K562 (cell line): Measurements from ENCODE around the gene NKX6-2. TPM values are rescaled to one million over a fixed set of nuclear protein-coding genes. Genes with fewer than 3 reads are reported as not detected.

Source experiments
- ATAC-seq: fragments of 200-7000 bp; cut with Tn5 transposase; 3 replicates; pipeline ENCODE4 v1.9.1; 2020; ENCODE audit warnings: moderate library complexity
- BruUV-seq: library from RNA; stranded (reverse); fragments of 400-500 nt; replicated peaks from 2 replicates; lab custom pipeline; 2021; lab: Mats Ljungman, UMichigan
- CTCF ChIA-PET: fragments of 300-600 bp; formaldehyde crosslinking; extraction: SDS; loops from one replicate; lab custom pipeline; 2021; ENCODE audit warnings: low intra/inter-chr PET ratio; lab: Yijun Ruan, JAX
- POLR2A ChIA-PET: fragments of 300-600, 350-650 bp; sonication (Branson Sonifier 250); formaldehyde crosslinking; extraction: SDS; loops from one replicate; lab custom pipeline; 2021; ENCODE audit warnings: antibody characterized with exemption, inconsistent platforms; lab: Yijun Ruan, JAX
- DNase-seq, 4 experiments: peaks; one replicate each; pipeline versions ENCODE4 v3.0.0 to v3.0.0-alpha.2; 2011 to 2018; ENCODE audit warnings: low spot score in 3 of 4, mixed read lengths in 3 of 4; ENCODE audit errors: extremely low read depth in 1 of 4
- FAIRE-seq: peaks from 2 replicates; lab custom pipeline; 2011; peaks lifted over from hg19 to GRCh38; lab: Jason Lieb, UNC
- H2AFZ ChIP-seq: 2 replicates; pipeline ENCODE4 v1.6.0; 2011; ENCODE audit warnings: low read depth, low read length, control low read depth, inconsistent platforms
- H3K27ac ChIP-seq: fragments of 200-600 bp; 3 replicates; pipeline ENCODE4 v1.8.0; 2011; ENCODE audit warnings: low read depth, mild to moderate bottlenecking, control low read depth, inconsistent platforms, low read length, moderate library complexity, mixed read lengths; ENCODE audit errors: extremely low read depth
- H3K27me3 ChIP-seq, 2 experiments: fragments of 300-600 bp in 1 of 2; 2 replicates in 1 of 2; 3 replicates in 1 of 2; pipeline versions ENCODE4 v1.6.0 to v1.8.0; 2011; ENCODE audit warnings: inconsistent platforms in 2 of 2, low read length in 2 of 2, mild to moderate bottlenecking in 1 of 2, mixed read lengths in 1 of 2, moderate library complexity in 1 of 2; ENCODE audit not compliant: control insufficient read depth in 2 of 2, insufficient read depth in 2 of 2
- H3K36me3 ChIP-seq: fragments of 300-600 bp; 3 replicates; pipeline ENCODE4 v1.8.0; 2011; ENCODE audit warnings: mild to moderate bottlenecking, low read length, inconsistent platforms; ENCODE audit not compliant: control insufficient read depth, insufficient read depth
- H3K4me1 ChIP-seq, 2 experiments: fragments of 200-600 bp in 1 of 2; replicated peaks in 1 of 2; 2 replicates in 1 of 2; 3 replicates in 1 of 2; pipeline versions ENCODE4 v1.5.1 to v1.8.0; 2011; ENCODE audit warnings: inconsistent platforms in 2 of 2, low read length in 2 of 2, mild to moderate bottlenecking in 1 of 2, mixed read lengths in 1 of 2, moderate library complexity in 1 of 2; ENCODE audit not compliant: control insufficient read depth in 2 of 2, insufficient read depth in 2 of 2
- H3K4me2 ChIP-seq: 2 replicates; pipeline ENCODE4 v1.6.1; 2011; ENCODE audit warnings: low read length, control low read depth, inconsistent platforms, mixed read lengths; ENCODE audit not compliant: insufficient read depth
- H3K4me3 ChIP-seq: fragments of 200-600 bp; sonication (generic), shearing (Covaris generic); 2 replicates; pipeline ENCODE4 v1.5.1; 2016; ENCODE audit warnings: control low read depth, inconsistent platforms
- H3K79me2 ChIP-seq: fragments of 200-600 bp; 3 replicates; pipeline ENCODE4 v1.8.0; 2011; ENCODE audit warnings: low read length, inconsistent platforms; ENCODE audit not compliant: control insufficient read depth, insufficient read depth
- H3K9ac ChIP-seq, 2 experiments: 2 replicates each; pipeline versions ENCODE4 v1.6.0 to v1.6.1; 2011; ENCODE audit warnings: low read depth in 2 of 2, low read length in 2 of 2, control low read depth in 1 of 2, inconsistent platforms in 1 of 2, mild to moderate bottlenecking in 1 of 2, mixed read lengths in 1 of 2; ENCODE audit not compliant: insufficient read depth in 1 of 2
- H3K9me1 ChIP-seq: one replicate; pipeline ENCODE4 v1.6.0; 2011; ENCODE audit warnings: inconsistent platforms, mild to moderate bottlenecking, low read length, moderate library complexity; ENCODE audit not compliant: control insufficient read depth, insufficient read depth
- H3K9me3 ChIP-seq: replicated peaks from 2 replicates; pipeline ENCODE4 v1.5.1; 2011; ENCODE audit warnings: low read depth, low read length, inconsistent platforms; ENCODE audit not compliant: control insufficient read depth, insufficient read depth
- H4K20me1 ChIP-seq: replicated peaks from 2 replicates; pipeline ENCODE4 v1.6.1; 2011; ENCODE audit warnings: low read length, inconsistent platforms, mixed read lengths; ENCODE audit not compliant: control insufficient read depth, insufficient read depth
- BHLHE40 ChIP-seq: IDR thresholded peaks from 2 replicates; pipeline ENCODE4 v1.6.1; 2011; ENCODE audit warnings: low read length, improper control_type of control experiment
- BRCA1 ChIP-seq, 2 experiments: fragments of 450-650 bp in 1 of 2; sonication (generic) in 1 of 2; formaldehyde crosslinking in 1 of 2; IDR thresholded peaks; 2 replicates each; pipeline versions ENCODE4 v1.5.0 to v1.6.1; 2017 to 2020; ENCODE audit warnings: mild to moderate bottlenecking in 1 of 2, missing genetic modification reagents in 1 of 2
- BRD4 ChIP-seq: fragments of 200-600 bp; sonication (generic); IDR thresholded peaks from 2 replicates; pipeline ENCODE4 v1.6.1; 2017; ENCODE audit warnings: inconsistent platforms
- KAT7 ChIP-seq: sonication (generic); formaldehyde crosslinking; IDR thresholded peaks from 2 replicates; pipeline ENCODE4 v1.8.0; 2022; ENCODE audit warnings: missing genetic modification reagents, mild to moderate bottlenecking, borderline replicate concordance
- KDM1A ChIP-seq, 2 experiments: fragments of 450-650 bp; IDR thresholded peaks; 2 replicates each; pipeline ENCODE4 v1.6.1; 2016; ENCODE audit warnings: mild to moderate bottlenecking in 2 of 2
- NCOA6 ChIP-seq: fragments of 450-650 bp; IDR thresholded peaks from 2 replicates; pipeline ENCODE4 v1.6.1; 2017; ENCODE audit warnings: mild to moderate bottlenecking
- RBM34 ChIP-seq: fragments of 200-400 bp; formaldehyde crosslinking; IDR thresholded peaks from 2 replicates; pipeline ENCODE4 v1.6.1; 2018; ENCODE audit warnings: low read length, borderline replicate concordance; ENCODE audit not compliant: insufficient read depth
- ZNF282 ChIP-seq: sonication (generic); formaldehyde crosslinking; IDR thresholded peaks from 2 replicates; pipeline ENCODE4 v1.8.1; 2023; ENCODE audit warnings: missing genetic modification reagents
- ZNF507 ChIP-seq: conservative IDR thresholded peaks from 2 replicates; pipeline ENCODE4 v1.6.1; 2017; ENCODE audit warnings: missing genetic modification characterization, missing compliant biosample characterization
- WGBS: fragments of 100-300 bp; shearing (Covaris generic); methylation state at CpG from one replicate; pipeline ENCODE4 v1.1.6; 2016; ENCODE audit warnings: low coverage, mixed read lengths; ENCODE audit not compliant: insufficient coverage; ENCODE audit errors: missing lambda C conversion rate; 5-methylcytosine and 5-hydroxymethylcytosine counted together
- in situ Hi-C: fragments of 300-500 bp; cut with MboI; formaldehyde crosslinking; loops from 4 replicates; pipeline ENCODE4 v1.15.0; 2018; ENCODE audit warnings: inconsistent platforms, mixed read lengths
- intact Hi-C: fragments of 100-400 bp; cut with micrococcal nuclease; formaldehyde crosslinking; loops from 2 replicates; pipeline ENCODE4 v1.14.2; 2022
- polyA plus RNA-seq, 8 experiments: library from polyadenylated mRNA; depleted of rRNA in 4 of 8; stranded (reverse) in 5 of 8; unstranded in 3 of 8; fragments of >200 nt; fragmentation: Nextera tagmentation in 2 of 8; fragmentation: Illumina TruSeq in 1 of 8; extraction: Ambion mirVana in 2 of 8; extraction: Trizol in 1 of 8; gene quantifications; 2 replicates each; pipeline versions ENCODE4 v1.2.1 to v1.2.3, GENCODE V29; 2011 to 2014; ENCODE audit warnings: inconsistent platforms in 1 of 8, missing spikeins in 1 of 8
- total RNA-seq, 7 experiments: library from RNA; depleted of rRNA in 6 of 7; stranded (reverse); fragments of >200 nt in 6 of 7; fragmentation: Illumina TruSeq in 2 of 7; extraction: Trizol in 2 of 7; gene quantifications; 2 replicates each; pipeline versions ENCODE4 v1.2.1 to v1.2.3, GENCODE V29; 2011 to 2021; ENCODE audit warnings: low replicate concordance in 1 of 7
- TF ChIP-seq, protein P1 (sequence below): fragments of 450-650 bp; IDR thresholded peaks from 2 replicates; pipeline ENCODE4 v1.6.1; 2016; ENCODE audit warnings: low read depth, mild to moderate bottlenecking, moderate library complexity
- TF ChIP-seq, protein P2 (sequence below): fragments of 250-450 bp; sonication (Bioruptor Pico); IDR thresholded peaks from 2 replicates; pipeline ENCODE4 v1.5.0; 2021
- TF ChIP-seq, protein P3 (sequence below): fragments of 200-800 bp; sonication (Bioruptor generic); IDR thresholded peaks from 2 replicates; pipeline ENCODE4 v1.6.1; 2017; ENCODE audit warnings: missing genetic modification characterization, missing compliant biosample characterization

The NKX6-2 gene
- total and polyA plus RNA-seq, 9 of the 15 experiments (the other 6 are each of a cell fraction or from before 2014, with no cell fraction given), result 1.0 to 1.6 TPM; not detected in 7

DNA sequence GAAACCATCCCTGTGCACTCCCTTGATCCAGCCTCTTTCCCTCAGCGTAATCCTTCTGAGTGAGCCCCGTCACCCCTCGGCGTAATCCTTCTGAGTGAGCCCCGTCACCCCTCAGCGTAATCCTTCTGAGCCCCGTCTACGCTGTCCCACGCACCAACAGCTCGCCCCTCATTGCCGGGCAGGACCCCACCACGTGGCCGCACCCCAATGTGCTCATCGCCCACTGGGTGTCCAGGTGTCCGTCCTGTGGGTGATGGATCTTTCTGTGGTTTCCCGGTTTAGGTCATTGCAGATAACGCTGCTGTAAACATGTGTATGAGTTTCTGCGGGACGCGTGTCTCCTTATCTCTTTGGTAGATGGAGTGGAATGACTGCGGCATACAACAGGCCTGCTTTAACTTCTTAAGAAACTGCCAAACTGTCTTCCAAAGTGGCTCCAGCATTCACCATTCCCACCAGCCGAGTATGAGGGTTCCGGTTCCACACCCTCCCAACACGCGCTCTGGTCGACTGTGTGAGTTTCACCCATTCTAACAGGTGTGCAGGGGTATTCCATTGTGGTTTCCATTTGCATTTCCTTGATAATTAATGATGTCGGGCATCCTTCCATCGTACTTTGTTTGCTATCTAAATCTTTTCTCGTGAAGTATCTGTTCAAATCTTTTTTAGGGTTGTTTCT is 42.1 kb upstream of the NKX6-2 start:
- intact Hi-C loops (no loop called here), in situ Hi-C loops (no loop called here)
- no peak for FAIRE-seq
- ChIA-PET CTCF (no interaction called here), POLR2A (no interaction called here)
- no peaks in the 10 kb centered on the region for H4K20me1 ChIP-seq
- H3K4me3 ChIP-seq, result no peak overlapping the region
- H3K9ac ChIP-seq, result no peak overlapping the region
- peaks cover 0 to 15% of the 10 kb centered on the region in 2 experiments; a peak in 3 of 5 replicates for H3K27me3 ChIP-seq
- no peak overlapping the region for H3K27ac ChIP-seq
- TF ChIP-seq, protein P1, sequence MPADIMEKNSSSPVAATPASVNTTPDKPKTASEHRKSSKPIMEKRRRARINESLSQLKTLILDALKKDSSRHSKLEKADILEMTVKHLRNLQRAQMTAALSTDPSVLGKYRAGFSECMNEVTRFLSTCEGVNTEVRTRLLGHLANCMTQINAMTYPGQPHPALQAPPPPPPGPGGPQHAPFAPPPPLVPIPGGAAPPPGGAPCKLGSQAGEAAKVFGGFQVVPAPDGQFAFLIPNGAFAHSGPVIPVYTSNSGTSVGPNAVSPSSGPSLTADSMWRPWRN, result peak; percentile 63; the same call in 1 of the 2 replicates
- TF ChIP-seq BRD4 (no peak), ZNF507 (tag) (no peak)
- DNase-seq, result no peak
- 2% methylated on average over 24 of the region's 29 CpGs for WGBS
- H2AFZ ChIP-seq, result no peak overlapping the region
- H3K79me2 ChIP-seq, result no peaks in the 10 kb centered on the region
- no peaks in the 10 kb centered on the region for H3K9me3 ChIP-seq
- BruUV-seq, result no TSS peak
- H3K36me3 ChIP-seq, result no peaks in the 10 kb centered on the region
- no peak for ATAC-seq
- no peaks in the 10 kb centered on the region for H3K9me1 ChIP-seq
- no peak overlapping the region for H3K4me2 ChIP-seq
- no peaks in the 10 kb centered on the region for H3K4me1 ChIP-seq

DNA sequence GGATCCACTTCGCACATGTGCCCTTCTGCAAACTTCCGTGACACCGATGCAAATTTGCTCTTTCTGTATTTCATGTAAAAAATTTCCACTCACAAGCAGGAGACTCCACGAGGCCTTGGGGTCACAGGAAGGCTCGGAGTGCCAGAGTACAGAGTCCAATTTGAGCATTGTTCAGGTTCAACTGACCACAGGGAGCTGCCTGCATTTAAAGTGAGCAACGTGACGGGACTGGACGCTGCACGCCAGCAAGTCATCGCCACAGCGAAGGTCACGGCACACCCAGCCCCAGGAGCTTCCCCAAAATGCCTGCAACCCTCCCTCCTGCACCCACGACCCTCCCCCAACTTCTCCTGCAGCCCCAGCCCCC is 41.5 kb upstream of the NKX6-2 start:
- ChIA-PET CTCF (no interaction called here), POLR2A (no interaction called here)
- H3K27me3 ChIP-seq, result peaks cover 0 to 12% of the 10 kb centered on the region in 2 experiments; a peak in 3 of 5 replicates
- no peaks in the 10 kb centered on the region for H3K36me3 ChIP-seq
- no peak overlapping the region for H3K9ac ChIP-seq
- FAIRE-seq (no peak), ATAC-seq (no peak), DNase-seq (no peak)
- no peak overlapping the region for H2AFZ ChIP-seq
- H4K20me1 ChIP-seq, result no peaks in the 10 kb centered on the region
- BruUV-seq, result no TSS peak
- no peak overlapping the region for H3K4me3 ChIP-seq
- H3K9me1 ChIP-seq, result no peaks in the 10 kb centered on the region
- intact Hi-C loops, result no loop called here
- H3K9me3 ChIP-seq, result no peaks in the 10 kb centered on the region
- H3K27ac ChIP-seq, result no peak overlapping the region
- in situ Hi-C loops, result no loop called here
- no peaks in the 10 kb centered on the region for H3K79me2 ChIP-seq
- no peaks in the 10 kb centered on the region for H3K4me1 ChIP-seq
- no peak overlapping the region for H3K4me2 ChIP-seq
- WGBS, result 3% methylated on average over 10 of the region's 13 CpGs
- TF ChIP-seq ZNF282 (CRISPR knock-in tag), result no peak
- TF ChIP-seq BHLHE40, result no peak
- TF ChIP-seq, protein P2, sequence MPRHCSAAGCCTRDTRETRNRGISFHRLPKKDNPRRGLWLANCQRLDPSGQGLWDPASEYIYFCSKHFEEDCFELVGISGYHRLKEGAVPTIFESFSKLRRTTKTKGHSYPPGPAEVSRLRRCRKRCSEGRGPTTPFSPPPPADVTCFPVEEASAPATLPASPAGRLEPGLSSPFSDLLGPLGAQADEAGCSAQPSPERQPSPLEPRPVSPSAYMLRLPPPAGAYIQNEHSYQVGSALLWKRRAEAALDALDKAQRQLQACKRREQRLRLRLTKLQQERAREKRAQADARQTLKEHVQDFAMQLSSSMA, result no peak
- TF ChIP-seq BRCA1 (IDR thresholded peaks at IDR 0.05), result no peak
- no peak for TF ChIP-seq BRCA1 (CRISPR knock-in tag; IDR thresholded peaks at IDR 0.05)
- TF ChIP-seq KDM1A (IDR thresholded peaks at IDR 0.05), result no peak
- no peak for TF ChIP-seq KAT7 (CRISPR knock-in tag)
- no peak for TF ChIP-seq RBM34
- no peak for TF ChIP-seq NCOA6
- TF ChIP-seq, protein P3, sequence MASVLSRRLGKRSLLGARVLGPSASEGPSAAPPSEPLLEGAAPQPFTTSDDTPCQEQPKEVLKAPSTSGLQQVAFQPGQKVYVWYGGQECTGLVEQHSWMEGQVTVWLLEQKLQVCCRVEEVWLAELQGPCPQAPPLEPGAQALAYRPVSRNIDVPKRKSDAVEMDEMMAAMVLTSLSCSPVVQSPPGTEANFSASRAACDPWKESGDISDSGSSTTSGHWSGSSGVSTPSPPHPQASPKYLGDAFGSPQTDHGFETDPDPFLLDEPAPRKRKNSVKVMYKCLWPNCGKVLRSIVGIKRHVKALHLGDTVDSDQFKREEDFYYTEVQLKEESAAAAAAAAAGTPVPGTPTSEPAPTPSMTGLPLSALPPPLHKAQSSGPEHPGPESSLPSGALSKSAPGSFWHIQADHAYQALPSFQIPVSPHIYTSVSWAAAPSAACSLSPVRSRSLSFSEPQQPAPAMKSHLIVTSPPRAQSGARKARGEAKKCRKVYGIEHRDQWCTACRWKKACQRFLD (CRISPR knock-in tag), result no peak
